ENCODE results near the gene SMIM8.

DNA sequence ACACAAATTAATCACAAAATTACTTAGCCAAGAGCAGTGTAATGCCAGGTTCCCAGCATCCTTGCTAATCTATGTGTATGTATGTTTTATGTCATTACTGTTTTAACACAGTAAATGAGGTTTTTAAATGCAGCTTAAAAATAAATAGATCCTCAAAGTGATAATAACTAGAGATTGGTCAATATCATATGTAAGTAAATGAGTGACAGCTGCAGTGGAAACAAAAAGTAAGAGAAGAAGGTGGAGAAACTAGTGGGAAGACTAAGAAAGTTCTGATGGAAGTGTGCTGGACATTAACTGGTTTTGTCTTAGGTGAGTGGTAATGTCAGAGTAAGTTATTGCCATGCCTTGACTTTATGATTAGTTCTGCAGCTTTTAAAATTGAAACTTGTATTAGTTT, 8.6 kb downstream of the SMIM8 start:
- TF ChIP-seq, protein P1, sequence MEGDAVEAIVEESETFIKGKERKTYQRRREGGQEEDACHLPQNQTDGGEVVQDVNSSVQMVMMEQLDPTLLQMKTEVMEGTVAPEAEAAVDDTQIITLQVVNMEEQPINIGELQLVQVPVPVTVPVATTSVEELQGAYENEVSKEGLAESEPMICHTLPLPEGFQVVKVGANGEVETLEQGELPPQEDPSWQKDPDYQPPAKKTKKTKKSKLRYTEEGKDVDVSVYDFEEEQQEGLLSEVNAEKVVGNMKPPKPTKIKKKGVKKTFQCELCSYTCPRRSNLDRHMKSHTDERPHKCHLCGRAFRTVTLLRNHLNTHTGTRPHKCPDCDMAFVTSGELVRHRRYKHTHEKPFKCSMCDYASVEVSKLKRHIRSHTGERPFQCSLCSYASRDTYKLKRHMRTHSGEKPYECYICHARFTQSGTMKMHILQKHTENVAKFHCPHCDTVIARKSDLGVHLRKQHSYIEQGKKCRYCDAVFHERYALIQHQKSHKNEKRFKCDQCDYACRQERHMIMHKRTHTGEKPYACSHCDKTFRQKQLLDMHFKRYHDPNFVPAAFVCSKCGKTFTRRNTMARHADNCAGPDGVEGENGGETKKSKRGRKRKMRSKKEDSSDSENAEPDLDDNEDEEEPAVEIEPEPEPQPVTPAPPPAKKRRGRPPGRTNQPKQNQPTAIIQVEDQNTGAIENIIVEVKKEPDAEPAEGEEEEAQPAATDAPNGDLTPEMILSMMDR (IDR thresholded peaks at IDR 0.05; ENCODE audit: low read length) = no peak
- TF ChIP-seq EZH2 (IDR thresholded peaks at IDR 0.05; ENCODE audit: borderline replicate concordance, low read length) = no peak

All from OCI-LY1 (cell line).